ENCODE results near the gene GNB1L.

GNB1L gene

DNA sequence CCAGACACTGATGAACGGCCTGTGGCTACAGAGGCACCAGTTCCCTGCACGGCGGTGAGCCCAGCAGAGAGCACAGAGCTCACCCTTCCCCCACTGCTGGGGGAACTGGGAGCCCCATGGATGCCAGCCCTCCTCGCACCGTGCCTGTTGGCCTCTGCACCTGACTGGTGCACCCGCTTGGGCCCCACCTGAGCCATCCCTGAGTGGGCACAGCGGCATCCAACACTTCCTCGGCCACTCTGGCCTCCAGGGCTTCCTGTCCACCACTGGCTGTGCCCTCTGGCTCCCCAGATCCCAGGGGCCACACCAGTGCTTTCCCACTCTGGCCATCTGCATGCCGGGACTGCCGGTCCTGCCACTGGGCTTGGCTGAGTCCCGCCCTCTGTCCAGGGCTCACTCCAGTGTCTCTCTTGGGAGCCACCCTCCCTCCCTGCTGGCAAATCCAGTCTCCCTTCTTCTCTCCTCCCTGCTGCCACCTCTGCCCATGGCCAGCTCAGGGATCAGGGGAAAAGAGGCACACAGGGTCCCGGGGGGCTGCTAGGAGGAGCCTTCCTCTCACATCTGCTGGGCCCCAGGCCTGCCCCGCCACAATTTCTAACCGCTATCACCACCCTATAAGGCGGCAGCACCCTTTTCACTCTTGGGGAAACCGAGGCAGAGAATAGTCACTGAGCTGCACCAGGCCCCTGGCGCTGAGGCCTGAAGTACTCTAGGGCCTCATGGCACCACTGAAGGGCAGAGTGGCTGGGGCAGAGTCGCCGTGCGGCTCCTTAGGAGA lies 33.0 kb downstream of the GNB1L start:
- no peak for DNase-seq

DNA sequence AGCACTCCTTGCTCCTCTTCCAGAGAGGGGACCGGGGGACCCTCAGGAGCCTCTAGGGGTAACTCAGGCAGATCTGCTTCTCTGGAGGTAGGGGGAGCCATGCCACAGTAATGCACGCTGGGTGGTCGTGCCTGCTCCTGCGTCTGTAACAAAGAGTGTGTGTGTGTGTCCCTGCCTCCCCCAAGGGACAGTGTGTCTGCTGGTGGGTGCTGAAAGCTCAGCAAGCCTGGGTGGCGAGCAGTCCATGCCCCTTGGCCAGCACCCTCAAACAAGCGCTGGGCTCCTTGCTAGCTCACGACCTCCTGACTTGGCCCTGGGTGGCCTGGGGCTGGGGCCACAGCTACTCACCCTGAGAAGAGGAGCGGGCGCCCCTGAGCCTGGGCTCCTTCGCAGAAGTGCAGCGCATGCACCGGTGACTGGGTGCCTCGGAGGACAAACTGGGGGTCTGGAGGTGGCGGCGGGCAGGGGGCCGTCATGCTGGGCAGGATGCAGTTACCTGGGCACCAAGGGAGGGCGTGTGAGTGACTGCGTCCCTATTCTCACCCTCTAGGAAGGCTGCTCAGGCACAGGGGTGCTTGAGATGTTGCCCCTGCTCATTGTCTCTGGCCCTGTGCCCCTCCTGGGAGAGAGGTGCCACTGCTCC lies 33.7 kb downstream of the GNB1L start:
- DNase-seq, result no peak

- no peak for DNase-seq
Measured at GRCh38 chr22:19819911-19820879, 34.5 kb downstream of the GNB1L start.

DNA sequence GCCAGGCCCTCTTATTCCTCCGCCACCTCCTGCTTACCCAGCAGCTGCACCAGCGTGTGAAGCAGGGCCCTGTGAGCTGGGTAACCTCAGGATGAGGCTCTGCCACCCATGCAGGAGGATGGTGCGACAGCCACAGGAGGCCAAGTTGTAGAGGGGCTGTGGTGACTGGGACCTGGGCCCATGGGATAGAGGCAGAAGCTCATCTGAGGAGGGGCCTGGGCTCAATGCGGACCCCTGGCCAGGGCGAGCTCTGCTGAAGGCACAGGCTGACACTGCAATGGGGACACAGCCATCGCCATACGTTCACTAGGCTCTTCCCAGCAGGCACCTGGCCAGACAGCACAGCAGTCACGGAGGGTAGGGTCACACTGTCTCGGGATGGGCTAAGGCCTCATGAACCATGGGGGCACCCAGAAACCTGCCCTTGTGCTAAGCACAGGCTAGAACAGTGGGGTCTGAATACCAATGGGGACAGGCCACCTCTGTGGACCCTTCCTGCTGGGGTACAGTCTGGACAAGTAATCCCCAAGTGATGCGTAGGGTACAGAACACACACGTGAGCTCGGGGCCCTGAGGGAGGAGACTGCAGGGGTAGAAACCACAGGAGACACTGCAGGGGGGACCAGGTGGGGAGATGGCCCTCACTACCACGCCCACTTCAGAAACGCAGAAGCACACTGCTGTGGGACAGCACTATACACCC lies 35.3 kb downstream of the GNB1L start:
- no peak for DNase-seq

DNA sequence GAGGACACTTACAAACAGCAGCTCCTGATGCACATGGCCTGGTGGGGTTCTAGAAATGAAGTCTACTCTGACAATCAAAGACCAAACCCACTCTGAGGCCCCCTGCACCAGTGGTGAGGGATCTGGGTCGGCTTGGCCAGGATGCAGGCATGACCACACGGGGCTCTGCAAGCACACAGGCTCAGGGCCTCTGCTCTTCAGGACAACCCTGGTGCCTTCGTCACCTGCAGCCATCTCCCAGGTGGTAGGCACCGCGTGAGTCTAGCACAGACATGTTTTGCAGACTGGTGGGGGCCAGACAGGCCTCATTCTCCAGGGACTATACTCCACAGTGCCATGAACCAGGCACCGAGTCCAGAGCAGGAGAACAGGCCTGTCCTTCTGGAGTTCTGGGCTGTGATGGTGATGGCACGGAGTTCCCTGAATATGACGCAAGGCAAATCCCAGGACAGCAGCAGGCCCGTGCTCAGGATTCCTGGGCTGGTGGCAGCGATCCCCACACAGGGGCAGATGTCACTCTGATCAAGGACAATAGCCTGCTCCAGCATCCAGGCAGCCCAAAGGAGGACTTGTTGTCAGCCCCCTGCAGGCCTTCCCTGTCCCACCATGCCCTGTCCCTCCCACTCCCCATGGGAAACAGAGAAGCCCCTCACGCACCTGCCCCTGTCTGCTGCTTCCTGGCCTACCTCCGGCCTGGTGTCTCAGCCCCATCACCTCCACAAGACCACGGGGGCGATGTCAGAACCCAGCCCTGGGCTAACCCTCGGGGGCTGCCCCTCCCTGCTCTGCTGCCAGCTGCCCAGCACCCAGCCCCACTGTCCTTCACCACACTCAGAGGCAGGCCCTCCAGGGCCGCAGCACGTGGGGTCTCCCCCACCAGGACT lies 36.1 kb downstream of the GNB1L start:
- no peak for DNase-seq

DNA sequence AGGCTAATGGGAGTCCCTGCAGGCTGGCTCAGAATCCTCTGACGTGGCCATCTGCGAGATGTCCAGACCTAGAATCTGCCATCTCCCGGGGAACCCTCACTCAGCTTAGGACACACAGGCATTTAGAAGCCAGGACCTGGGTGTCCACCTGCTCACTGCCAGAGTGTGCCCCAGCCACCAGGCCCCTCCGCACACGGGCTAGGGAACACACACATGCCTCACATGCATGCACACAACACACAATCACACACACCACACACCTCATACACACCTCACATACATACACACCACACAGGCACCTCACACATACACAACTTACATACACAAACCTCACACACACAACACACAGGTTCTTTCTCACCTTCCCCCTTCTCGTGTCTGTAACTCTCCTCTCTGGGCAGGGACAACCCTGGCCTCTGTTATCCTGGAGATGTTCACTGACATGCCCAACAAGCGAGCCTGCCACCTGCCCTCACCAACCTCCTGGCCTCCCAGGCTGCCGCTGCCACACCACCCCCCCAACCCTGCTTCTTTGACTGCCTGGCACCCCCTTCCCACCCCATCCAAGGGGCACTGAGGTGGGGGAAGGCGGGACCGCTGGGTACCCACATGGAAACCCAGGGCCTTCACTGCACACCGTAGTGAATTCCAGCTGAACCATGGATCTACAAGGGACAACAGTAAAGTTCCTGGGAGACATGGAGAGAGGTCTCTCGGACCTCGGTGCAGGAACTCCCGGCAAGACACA lies 38.1 kb downstream of the GNB1L start:
- DNase-seq, result no peak

GRCh38 chr22:19815823-19816290 lies 38.8 kb downstream of the GNB1L start:
- no peak for DNase-seq

- DNase-seq, result no peak
Measured at GRCh38 chr22:19815093-19815822, 39.4 kb downstream of the GNB1L start.

DNA sequence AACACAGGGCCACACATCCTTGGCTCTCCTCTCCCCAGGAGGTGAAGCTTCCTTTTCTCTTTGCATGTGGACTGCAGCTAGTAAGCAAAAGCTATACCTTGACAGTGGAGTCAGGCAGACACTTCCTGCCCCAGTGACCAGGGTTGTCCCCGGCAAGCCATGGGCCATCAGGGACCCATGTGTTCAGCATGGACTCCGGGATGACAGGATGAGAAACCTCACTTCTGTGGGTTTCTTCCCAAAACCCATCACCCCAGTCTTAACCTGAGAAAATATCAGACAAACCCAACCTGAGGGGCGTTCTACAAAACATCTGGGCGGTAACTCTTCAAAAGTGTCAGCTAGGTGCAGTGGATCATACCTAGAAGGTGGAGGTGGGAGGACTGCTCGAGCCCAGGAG lies 40.2 kb downstream of the GNB1L start:
- no peak for DNase-seq

- no peak for DNase-seq
Measured at GRCh38 chr22:19812910-19813309, 41.8 kb downstream of the GNB1L start.

GRCh38 chr22:19811811-19812771 lies 42.6 kb downstream of the GNB1L start:
- no peak for DNase-seq

DNA sequence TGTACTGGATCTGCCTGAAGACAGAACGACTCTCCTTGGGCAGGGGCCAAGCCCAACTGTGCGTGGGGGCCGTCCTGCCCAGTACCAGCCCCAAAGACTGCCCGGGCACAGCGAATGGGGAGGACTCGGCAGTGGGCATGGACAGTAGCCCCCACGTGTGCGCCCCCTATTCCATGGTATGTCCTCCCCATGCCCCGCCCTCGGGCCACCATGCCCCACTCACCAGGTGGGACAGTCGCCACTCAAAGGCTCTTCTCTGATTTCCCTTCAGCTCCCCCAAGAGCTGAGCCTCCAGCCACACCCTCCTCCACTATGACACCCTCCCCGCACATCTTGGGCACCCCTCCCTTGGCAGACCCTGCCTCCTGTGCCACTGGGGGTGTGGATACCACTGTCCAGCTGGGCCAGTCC lies 43.5 kb downstream of the GNB1L start:
- DNase-seq, result no peak

DNA sequence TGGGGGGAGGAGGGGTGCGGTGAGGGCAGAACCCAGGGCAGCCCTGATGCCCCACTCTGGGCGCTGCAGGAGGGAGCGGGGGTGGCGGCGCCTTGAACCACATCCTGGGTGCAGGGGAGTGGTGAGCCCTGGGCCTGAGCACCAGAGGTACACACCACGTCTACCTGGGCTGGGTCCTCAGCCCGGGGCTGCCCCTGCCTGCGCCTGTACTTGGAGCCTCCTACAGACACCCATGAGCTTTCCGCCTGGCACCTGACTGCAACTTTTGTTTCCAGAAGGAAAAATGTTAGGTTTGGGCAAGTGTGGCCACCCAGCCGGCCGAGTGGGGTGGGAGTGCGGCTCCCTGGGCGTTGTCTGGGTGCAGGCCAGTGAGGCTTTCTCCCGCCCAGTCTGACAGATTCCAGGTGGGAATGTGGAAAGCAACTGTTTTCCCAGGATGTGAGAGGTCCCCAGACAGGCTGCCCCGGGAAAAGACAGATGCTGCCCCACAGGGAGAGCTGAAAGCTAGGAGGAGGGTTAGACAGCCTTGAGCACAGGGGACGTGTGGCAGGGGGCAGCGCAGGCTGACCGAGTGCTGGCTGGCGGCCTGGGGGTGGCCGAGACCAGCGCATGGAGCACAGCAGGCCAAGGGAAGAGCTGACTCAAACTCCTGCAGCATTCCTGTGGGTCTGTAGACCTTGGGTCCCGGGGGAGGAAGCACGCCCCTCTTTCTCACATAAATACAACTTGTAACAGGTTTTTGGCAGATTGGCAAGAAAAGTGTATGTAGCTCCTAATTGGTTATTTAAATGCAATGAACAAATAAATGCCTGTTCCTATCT lies 44.1 kb downstream of the GNB1L start:
- DNase-seq, result peak; percentile 35

DNA sequence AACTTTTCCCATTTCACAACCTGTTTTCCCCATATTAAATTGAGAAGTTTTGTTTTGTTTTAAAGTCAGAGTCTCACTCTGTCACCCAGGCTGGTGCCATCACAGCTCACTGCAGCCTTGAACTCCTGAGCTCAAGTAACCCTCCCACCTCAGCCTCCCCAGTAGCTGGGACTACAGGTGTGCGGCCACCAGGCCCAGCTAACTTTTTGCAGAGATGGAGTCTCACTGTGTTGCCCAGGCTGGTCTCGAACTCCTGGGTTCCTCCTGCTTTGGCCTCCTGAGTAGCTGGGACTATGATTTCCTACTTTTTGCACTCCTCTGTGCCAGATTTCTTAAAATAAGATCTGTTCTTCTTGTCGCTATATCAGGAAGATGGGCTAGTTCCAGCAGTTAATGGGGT lies 44.9 kb downstream of the GNB1L start:
- DNase-seq, result no peak

GRCh38 chr22:19808873-19809478 lies 45.7 kb downstream of the GNB1L start:
- no peak for DNase-seq

DNA sequence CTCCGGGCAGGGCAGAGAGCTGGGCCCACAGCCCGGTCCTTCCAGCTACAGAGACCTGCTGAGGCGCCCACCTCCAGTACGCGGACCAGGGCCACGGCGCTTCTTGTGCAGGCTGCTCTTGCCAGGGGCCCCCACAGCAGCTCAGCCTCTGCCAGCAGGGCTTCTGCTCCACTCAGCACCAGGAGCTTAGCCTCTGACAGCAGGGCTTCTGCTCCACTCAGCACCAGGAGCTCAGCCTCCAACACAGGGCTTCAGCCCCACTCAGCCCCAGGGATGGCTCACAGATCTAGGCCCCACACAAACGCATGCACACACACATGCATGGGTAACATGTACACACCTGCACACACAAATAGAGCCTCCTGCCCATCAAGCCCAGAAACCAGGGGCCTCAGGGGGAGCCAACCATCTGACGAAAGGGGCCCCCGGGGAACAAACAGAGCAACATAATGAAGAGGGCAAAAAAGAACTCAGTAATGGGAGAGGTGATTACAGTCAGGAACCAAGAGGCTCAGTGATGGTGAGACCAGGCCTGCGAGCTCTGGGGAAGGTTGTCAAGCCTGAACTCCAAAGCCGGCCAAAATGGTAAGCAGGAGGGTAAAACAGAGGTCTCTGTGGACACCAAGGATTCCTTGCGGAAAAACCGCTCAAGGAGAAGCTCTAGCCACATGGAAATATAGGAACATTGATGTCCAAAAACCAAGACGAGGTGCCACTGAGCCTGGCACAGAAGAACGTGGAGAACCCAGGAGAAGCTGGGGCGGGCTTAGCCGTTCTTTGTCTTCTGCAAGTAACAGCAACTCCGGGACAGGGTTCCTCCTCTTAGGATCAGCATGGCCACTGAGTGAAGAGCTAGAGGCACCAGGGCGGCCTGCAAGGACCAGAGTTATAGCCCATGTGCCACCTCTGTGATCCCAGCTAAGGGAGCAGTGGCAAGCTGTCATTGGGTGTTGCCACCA lies 46.5 kb downstream of the GNB1L start:
- no peak for DNase-seq

Measured in CD4-positive, alpha-beta T cell treated with Interleukin-6 for 4 hours (primary cell).